Placental epithelial cell (primary cell): ENCODE results near the gene P2RY2. TPM values are rescaled to one million over a fixed set of nuclear protein-coding genes. Genes with fewer than 3 reads are reported as not detected.

ENCODE experiments used
- total RNA-seq: library from RNA; depleted of rRNA; stranded (reverse); fragments of >200 nt; gene quantifications from 2 replicates; pipeline ENCODE4 v1.2.3, GENCODE V29; 2012

Gene P2RY2
- total RNA-seq, result 9.0 and 16.3 TPM in 2 replicates

DNA sequence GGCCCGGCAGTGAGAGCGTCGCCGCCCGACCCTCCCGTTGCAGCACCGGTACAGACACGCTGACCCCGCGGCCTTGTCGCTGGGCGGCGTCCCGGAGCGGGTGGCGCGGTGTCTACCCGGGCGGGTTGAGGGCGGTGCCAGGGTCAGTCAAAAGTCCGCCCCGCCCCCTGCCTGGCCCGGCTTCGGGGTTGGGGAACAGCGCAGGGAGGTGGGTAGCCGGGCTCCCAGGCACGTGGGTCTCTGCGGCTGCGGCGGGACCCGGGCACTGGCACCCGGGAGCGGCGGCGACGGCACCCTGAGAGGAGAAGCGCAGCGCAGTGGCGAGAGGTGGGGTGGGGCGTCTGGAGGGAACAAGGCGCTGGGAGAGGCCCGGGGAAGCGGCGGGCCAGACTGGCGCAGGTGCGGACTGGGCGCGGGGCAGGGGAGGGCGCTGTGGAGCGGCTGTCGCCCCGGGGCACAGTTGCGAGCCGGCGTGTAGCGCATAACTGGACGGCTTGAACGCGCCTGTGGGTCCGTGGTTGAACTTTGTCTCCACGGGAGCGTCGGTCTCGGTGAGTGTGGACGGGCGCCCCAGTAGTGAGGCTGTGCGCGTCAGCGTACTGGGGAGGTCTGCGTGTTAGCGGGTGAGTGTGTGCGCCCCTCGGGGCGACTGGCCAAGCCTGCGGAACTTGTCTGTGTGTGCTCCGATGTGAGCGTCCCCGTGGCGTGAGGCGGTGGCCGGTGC is at the start of gene P2RY2:
P2RY2 (plus strand) TSS at position 176 of the 724 bp plus-strand sequence. CDS start 15,879 bp downstream, outside the sequence.

DNA sequence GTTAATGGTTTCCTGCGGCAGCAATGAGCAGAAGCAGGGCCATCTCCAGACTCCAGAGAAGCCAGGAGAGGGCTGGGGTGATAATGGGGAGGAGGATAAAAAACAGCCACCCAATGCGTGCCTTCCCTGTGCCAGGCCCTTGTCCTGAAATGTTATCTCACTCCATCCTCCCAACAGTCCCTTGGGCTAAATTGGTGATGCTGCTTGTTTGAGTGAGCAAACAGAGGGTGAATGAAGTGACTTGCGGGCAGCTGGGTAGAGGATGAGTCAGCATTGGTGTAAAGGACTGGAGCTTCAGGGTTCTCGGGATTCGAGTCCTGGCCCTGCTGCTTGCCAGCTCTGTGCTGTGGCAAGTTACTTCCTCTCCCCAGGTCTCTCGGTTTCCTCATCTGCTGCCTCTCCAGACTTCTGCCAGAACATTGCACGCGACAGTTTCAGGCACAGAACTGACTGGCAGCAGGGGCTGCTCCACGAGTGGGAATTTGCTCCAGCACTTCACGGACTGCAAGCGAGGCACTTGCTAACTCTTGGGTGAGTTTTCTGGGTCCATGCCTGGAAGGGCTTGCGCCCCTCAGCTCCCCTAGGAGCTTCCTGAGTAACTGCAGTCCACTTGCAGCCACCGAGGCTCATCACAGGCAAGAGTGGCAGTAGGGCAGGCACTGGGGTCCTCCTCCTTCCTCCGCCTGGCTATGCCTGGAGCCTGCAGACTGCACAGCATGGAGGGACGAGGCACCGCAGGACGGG is 54.0 kb downstream of the P2RY2 start, which contains the start of gene P2RY6:
P2RY6 (plus strand) TSS at position 403 of the 744 bp plus-strand sequence. CDS start 24,181 bp downstream, outside the sequence.

Other genes starting within 250 kb of the P2RY2 start
- 8.8 and 9.4 TPM in 2 replicates for gene FCHSD2, start 76.0 kb upstream of the P2RY2 start, total RNA-seq
- gene P2RY6, start 54.1 kb downstream of the P2RY2 start, total RNA-seq, result 1.8 and 8.2 TPM in 2 replicates
- 36.1 and 47.6 TPM in 2 replicates for gene ARHGEF17, start 90.0 kb downstream of the P2RY2 start, total RNA-seq
- 2.4 and 3.8 TPM in 2 replicates for gene RELT, start 158.1 kb downstream of the P2RY2 start, total RNA-seq